Inflammatory macrophage (primary cell): ENCODE measurements around the gene VAV3.

Experiments
- DNase-seq, 2 donors: peaks; one replicate each; pipeline ENCODE4 v3.0.0-alpha.2; 2020 to 2022

The VAV3 gene

GRCh38 chr1:107633596-107633995 is 331.4 kb downstream of the VAV3 start:
- DNase-seq, result no peak

DNA sequence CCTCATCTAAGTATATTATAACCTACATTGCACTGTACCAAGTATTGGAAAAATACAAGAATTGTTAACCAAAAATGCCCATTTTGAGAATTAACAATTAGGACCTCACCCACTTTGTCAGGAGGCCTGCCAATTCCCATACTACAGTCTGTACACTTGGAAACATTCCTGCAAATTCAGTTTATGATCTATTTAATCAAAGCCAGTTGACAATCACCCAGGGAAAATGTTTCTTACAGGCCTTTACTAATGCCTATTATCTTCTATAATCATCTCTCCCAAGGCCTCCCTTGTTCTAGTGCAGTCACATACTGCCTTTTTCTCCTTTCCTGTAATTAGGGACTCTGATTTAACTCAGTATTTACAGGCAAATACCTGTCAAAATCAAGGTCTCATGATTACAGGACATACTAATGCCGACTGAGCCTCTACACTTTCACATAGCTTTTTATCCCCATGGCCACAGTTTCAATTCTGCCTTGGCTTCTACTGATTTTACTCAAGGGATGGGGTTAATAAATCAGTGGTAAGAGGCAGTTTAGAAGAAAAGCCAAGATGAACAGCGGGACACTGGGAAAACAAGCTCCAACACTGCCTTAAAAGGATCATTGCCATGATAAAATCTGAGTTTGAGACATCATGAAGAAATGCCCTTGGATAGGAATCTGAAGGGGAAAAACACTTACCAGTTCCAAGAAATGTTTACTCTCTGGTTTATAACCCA is 338.7 kb downstream of the VAV3 start:
- no peak for DNase-seq

GRCh38 chr1:107625405-107626029 is 339.5 kb downstream of the VAV3 start:
- no peak for DNase-seq

GRCh38 chr1:107623431-107623830 is 341.5 kb downstream of the VAV3 start:
- no peak for DNase-seq

- no peak for DNase-seq
Observed at GRCh38 chr1:107622966-107623365, 342.0 kb downstream of the VAV3 start.

GRCh38 chr1:107622535-107622934 is 342.4 kb downstream of the VAV3 start:
- DNase-seq, result no peak

GRCh38 chr1:107620753-107621152 is 344.2 kb downstream of the VAV3 start:
- no peak for DNase-seq

DNA sequence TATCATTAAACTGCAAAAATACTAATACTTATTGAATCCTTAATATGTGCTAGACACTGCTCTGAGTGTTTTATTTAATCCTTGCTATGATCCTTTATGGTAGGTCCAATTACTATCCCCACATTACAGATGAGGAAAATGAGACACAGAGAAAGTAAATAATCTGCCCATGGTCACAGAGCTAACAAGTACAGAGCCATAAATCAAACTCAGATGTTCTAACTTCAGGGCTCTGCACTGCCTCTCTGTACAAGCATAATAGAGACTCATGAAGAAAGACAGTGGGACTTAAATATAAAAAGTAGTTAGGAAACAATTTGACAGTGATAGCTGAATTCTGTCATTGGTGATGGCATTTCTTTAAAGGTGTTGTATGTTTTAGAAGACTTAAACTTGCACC is 346.4 kb downstream of the VAV3 start:
- DNase-seq, result no peak

DNA sequence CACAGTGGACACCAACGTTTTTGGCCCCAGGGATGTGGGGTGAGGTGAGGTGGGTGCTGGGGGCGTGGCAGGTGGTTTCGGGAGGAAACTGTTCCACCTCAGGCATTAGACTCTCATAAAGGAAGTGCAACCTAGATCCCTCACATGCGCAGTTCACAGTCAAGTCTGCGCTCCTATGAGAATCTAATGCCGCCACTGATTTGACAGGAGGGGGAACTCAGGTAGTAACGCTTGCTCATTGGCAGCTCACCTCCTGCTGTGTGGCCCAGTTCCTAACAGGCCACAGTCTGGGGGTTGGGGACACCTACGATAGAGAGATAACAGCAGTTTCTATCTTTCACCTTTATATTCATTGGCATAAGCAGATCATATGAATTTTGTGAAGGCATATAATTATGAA is 347.1 kb downstream of the VAV3 start:
- DNase-seq, result no peak

GRCh38 chr1:107617456-107617855 is 347.5 kb downstream of the VAV3 start:
- no peak for DNase-seq

- no peak for DNase-seq
Observed at GRCh38 chr1:107609808-107610207, 355.2 kb downstream of the VAV3 start.

DNA sequence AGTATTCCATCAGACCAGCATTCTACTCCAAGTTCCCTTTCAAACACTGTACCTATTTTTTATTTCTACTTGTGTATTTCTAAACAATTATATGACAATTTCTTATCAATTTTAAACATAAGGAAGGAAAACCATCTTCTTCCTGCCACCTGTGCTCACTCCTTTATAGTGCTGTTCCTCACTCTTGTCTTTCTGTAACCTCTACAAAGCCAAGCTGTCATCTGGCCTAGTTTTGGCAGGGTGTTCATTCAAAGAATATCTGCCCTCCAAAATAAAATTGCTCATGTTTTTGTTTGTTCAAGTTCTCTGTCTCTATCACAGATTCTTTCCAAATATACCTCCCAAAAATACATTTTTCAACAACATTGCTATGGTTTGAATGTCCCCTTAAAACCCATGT is 360.2 kb downstream of the VAV3 start:
- DNase-seq, result no peak

DNA sequence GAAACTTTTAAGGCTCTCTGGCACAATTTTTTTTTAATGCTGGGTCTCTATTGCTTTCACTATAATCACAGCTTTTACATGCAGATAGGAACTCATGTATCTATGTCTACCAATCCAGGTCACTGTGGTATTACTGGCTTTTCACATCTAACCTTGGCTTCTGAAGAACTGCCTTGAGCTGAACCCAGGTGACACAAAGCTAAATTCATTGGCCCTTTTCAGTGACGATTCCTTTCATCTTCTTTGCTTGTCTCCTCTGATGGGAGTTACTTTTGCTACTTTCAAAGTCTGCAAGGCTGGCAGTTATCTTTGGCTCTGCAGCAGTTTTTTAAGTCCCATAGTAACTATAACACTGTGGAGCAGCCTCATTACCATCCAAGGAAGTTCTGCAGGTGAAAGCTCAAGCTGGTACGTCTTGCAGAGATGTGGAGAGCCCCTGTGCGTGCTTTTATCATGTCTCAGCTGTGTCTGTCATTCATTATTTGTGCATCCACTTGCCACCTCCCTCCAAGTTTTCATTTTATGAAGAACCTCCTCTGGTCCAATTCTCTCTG is 364.3 kb downstream of the VAV3 start:
- DNase-seq, result no peak

DNA sequence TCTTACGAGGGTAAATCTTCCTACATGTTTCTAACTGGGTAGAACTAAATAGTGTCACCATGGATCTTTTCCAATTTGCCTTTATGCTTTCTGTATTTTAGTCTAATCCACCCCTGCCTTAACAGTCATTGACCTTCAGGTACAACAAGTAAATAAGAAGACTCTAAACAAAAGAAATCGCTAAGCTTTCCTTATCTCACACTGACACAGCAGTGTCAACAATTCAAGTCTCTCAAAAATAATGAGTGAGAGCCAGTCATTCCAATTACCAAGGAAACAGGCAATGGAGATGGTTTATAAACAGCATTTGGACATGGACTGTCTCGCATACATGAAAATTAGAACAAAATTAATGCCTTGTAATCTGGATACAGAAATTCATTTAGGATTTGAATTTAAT is 365.8 kb downstream of the VAV3 start:
- DNase-seq, result no peak

DNA sequence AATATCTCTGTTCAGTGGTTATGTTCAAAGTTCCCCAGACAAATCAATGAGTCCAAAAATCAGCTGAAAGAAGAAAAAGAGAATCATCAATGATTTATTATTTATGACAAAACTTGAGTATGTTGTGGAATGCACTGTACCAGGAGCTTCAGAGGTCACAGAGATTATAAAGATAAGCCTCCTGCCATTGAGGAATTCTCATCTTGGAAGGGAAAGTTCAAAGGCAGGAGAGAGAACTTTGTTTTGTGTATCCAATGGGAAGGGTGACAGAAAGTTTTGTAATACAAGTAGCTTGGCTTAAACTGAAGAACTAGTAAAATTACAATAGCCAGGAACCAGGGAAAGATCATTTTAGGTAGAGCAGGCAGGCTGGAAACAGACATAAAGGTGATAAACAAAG is 367.7 kb downstream of the VAV3 start:
- no peak for DNase-seq

GRCh38 chr1:107594536-107594935 is 370.4 kb downstream of the VAV3 start:
- DNase-seq, result no peak

- DNase-seq, result peak in 1 of 2 donors; percentile 34
Observed at GRCh38 chr1:107593501-107594209, 371.3 kb downstream of the VAV3 start.

DNA sequence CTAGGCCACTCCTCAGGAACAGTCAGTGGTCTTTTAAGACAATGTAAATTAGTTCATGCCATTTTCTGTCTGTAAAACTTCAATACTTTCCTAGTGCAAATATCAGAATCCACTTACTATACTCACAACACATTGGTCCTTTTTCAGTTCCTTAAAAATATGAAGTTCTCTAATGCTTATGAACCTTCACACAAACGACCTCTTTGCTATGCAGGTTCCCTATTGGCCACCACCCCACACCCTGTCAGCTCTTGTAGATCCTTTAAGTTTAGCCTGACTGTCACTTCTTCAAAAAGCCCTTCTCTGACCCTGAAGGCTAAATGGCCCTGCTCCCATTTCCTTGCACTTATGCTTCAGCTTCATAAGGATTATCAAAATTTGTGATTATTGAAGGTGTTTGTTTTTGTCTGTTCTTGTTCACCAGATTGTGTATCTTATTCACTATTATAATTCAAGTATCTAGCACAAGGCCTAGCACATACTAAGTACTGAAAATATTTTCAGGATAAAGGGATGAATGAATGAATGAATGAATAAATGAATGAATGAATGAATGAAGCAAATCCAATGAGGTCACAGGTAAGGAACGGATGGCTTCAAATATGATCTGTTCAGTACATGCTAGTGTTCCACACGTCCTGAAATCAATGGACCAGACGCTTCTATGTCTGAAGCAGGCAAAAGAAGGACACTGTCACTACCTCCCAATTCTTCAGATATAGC is 373.9 kb downstream of the VAV3 start:
- DNase-seq, result peak; percentile 59 to 67

DNA sequence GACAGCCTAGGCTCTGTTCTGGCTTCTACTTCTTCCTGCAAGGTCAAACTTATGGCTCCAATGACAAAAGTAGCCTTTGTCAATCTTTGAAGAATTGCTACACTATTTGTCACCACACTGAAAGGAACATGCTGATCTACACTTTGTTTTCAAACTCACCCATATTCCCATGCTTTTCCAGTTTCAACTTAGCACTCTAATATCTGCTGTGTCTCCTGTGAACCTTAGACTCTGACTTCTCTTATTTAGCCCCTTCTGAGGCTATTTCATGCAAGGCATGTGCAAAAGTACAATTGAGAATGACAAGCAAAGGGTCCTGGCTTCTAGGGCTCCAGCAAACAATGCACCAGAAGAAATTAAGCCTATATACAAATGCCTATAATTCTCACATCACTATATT is 374.9 kb downstream of the VAV3 start:
- no peak for DNase-seq

- DNase-seq, result no peak
Observed at GRCh38 chr1:107588321-107588720, 376.7 kb downstream of the VAV3 start.

DNA sequence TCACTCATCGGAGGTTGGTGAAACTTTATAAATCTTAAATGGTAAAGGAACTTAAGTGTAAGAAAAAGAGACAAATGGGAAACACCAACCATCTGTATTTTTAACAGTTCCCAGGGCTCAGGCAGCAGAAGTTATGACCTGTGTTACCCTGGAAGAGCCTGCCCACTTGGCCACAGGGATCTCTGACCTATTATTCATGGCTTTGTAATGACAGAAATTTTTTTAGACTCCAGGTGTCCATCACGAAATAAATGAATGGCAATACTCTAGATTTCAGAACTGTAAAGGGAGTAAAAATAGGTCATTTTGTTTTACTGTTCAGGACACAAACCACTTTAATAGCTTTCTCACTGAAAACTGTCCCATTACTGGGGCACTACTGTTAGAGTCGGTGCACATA is 389.8 kb downstream of the VAV3 start:
- no peak for DNase-seq

DNA sequence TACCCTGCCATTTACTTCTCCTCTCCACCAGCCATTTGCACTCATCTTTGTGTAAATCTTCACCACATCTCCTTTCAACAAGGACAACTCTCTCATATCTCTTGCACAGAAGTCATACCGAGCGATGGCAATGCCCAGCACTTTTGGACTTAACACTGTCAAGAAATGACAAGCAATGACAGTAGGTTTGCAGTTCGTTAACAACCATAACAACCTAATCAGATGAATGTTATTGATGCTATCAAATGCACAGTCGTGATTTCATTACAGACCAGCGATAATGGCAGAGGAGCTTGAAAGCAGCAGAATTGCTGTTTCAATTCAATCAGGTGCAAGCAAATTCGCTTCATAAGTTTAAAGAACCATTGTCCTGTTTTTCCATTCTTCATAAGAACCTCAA is 390.9 kb downstream of the VAV3 start:
- DNase-seq, result no peak

GRCh38 chr1:107572674-107573211 is 392.2 kb downstream of the VAV3 start:
- DNase-seq, result no peak
